Colonic mucosa (tissue), 4 donors: Measurements from ENCODE around the gene PAX5. TPM values are rescaled to one million over a fixed set of nuclear protein-coding genes. Genes with fewer than 3 reads are reported as not detected.

Experiments used
- DNase-seq: peaks from one replicate; pipeline ENCODE4 v3.0.0-alpha.2; 2020
- H3K27ac ChIP-seq: fragments of 200-600 bp; one replicate; pipeline ENCODE4 v1.8.0; 2021
- H3K27me3 ChIP-seq: fragments of 200-600 bp; one replicate; pipeline ENCODE4 v1.8.0; 2021
- H3K36me3 ChIP-seq: fragments of 200-600 bp; one replicate; pipeline ENCODE4 v1.8.0; 2021
- H3K4me1 ChIP-seq: fragments of 200-600 bp; one replicate; pipeline ENCODE4 v1.8.0; 2021; ENCODE audit warnings: mild to moderate bottlenecking
- H3K4me3 ChIP-seq: fragments of 200-600 bp; one replicate; pipeline ENCODE4 v1.8.0; 2021
- H3K9ac ChIP-seq, 2 donors: one replicate each; pipeline ENCODE4 v1.7.0; 2013; ENCODE audit warnings: control low read depth in 2 of 2, low read depth in 2 of 2, low read length in 2 of 2
- H3K9me3 ChIP-seq: fragments of 200-600 bp; one replicate; pipeline ENCODE4 v1.8.0; 2021
- CTCF ChIP-seq: fragments of 200-600 bp; IDR thresholded peaks from one replicate; pipeline ENCODE4 v1.8.0; 2022; ENCODE audit warnings: antibody characterized with exemption, mild to moderate bottlenecking
- intact Hi-C: fragments of 100-400 bp; cut with DNase I; formaldehyde crosslinking; loops from one replicate; pipeline ENCODE4 v1.14.1; 2022
- microRNA-seq: library from miRNA; unstranded; fragments of <30 nt; microRNA quantifications from one replicate; pipeline ENCODE4, GENCODE V29; 2019
- total RNA-seq, 2 donors: library from RNA; stranded (reverse); fragmentation: NEBNext Ultra II Directional in 1 of 2; extraction: Animal tissue kit (Norgen Biotek cat#: 25700) in 1 of 2; gene quantifications; one replicate each; pipeline ENCODE4 v1.2.1, GENCODE V29; 2021
- donor health status: healthy.
- donor health status: DM: no; HTN: no; CAD: no.
- donor health status: DM: no; HTN: no; CAD: no.

The PAX5 gene
- total RNA-seq, 2 donors from 2014 or later, result 0.08 to 0.32 TPM

GRCh38 chr9:36787709-36788108 is 246.4 kb downstream of the PAX5 start:
- intact Hi-C loops, result no loop called here
- H3K27ac ChIP-seq, result no peak overlapping the region
- no peaks in the 10 kb centered on the region for H3K36me3 ChIP-seq
- no peaks in the 10 kb centered on the region for H3K9me3 ChIP-seq
- no peaks in the 10 kb centered on the region for H3K27me3 ChIP-seq
- DNase-seq, result no peak
- H3K4me1 ChIP-seq, result no peaks in the 10 kb centered on the region
- no peak for TF ChIP-seq CTCF
- no peak overlapping the region for H3K9ac ChIP-seq
- no peak overlapping the region for H3K4me3 ChIP-seq

Small RNA genes within 50 kb of the gene (microRNA-seq; reads per million reads assigned to microRNA genes)
- not detected for gene MIR4475
- not detected for gene MIR4476
- not detected for gene MIR4540

Other genes with a start within 250 kb of the PAX5 start
- gene ZCCHC7, start 86.3 kb upstream of the PAX5 start, total RNA-seq, result 10 to 100 TPM; 14.6 to 15.9 TPM